HG02763 (cell line): ENCODE results near the gene C3orf18.

Experiments
- ATAC-seq: cut with Tn5 transposase; IDR thresholded peaks from one replicate; pipeline ENCODE4 v1.9.1; 2021; ENCODE audit warnings: mild to moderate bottlenecking, moderate library complexity; ENCODE audit not compliant: unreplicated experiment

Gene C3orf18

GRCh38 chr3:50604110-50604621, 36.6 kb upstream of the C3orf18 start:
- no peak for ATAC-seq

- ATAC-seq: no peak
Observed at GRCh38 chr3:50603261-50604109, 35.9 kb upstream of the C3orf18 start.

- no peak for ATAC-seq
Observed at GRCh38 chr3:50602595-50603191, 35.1 kb upstream of the C3orf18 start.

- ATAC-seq: peak; percentile 71
Observed at GRCh38 chr3:50600841-50601591, 33.5 kb upstream of the C3orf18 start.

- ATAC-seq: no peak
Observed at GRCh38 chr3:50600141-50600753, 32.7 kb upstream of the C3orf18 start.

GRCh38 chr3:50599716-50600118, 32.2 kb upstream of the C3orf18 start:
- no peak for ATAC-seq

- ATAC-seq: no peak
Observed at GRCh38 chr3:50599115-50599715, 31.7 kb upstream of the C3orf18 start.

GRCh38 chr3:50594253-50594785, 26.8 kb upstream of the C3orf18 start:
- no peak for ATAC-seq

- no peak for ATAC-seq
Observed at GRCh38 chr3:50592568-50592967, 25.0 kb upstream of the C3orf18 start.

GRCh38 chr3:50591196-50591741, 23.7 kb upstream of the C3orf18 start:
- ATAC-seq: no peak

GRCh38 chr3:50588759-50589433, 21.3 kb upstream of the C3orf18 start:
- ATAC-seq: no peak

GRCh38 chr3:50587806-50588758, 20.5 kb upstream of the C3orf18 start:
- no peak for ATAC-seq

- ATAC-seq: no peak
Observed at GRCh38 chr3:50587373-50587772, 19.8 kb upstream of the C3orf18 start.

GRCh38 chr3:50586763-50587070, 19.2 kb upstream of the C3orf18 start:
- ATAC-seq: no peak

- ATAC-seq: no peak
Observed at GRCh38 chr3:50585919-50586762, 18.6 kb upstream of the C3orf18 start.

GRCh38 chr3:50584391-50584790, 16.8 kb upstream of the C3orf18 start:
- no peak for ATAC-seq

- no peak for ATAC-seq
Observed at GRCh38 chr3:50583897-50584296, 16.4 kb upstream of the C3orf18 start.

GRCh38 chr3:50582083-50582482, 14.5 kb upstream of the C3orf18 start:
- ATAC-seq: no peak
